C1 segment of cervical spinal cord (tissue), 14 donors: ENCODE measurements around the gene CLCN4.

Experiments
- DNase-seq, 14 donors: peaks; one replicate each; lab custom pipeline; 2025; lab: John Stamatoyannopoulos, UW

Gene CLCN4

DNA sequence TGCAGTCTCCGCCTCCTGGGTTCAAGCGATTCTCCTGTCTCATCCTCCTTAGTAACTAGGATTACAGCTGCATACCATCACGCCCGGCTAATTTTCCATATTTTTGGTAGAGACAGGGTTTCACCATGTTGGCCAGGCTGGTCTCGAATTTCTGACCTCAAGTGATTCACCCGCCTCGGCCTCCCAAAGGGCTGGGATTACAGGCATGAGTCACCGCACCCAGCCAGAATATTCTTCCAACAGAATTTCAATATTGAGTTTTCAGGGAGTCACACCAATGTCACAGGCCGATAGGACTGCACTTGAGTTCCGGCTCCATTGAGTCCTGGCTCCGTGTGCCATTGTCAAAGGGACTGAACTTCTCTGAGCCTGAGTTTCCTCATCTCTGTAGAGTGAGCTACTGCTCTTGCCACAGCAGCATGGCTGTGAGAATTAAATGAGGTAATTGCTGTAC lies 82.9 kb downstream of the CLCN4 start:
- no peak for DNase-seq

DNA sequence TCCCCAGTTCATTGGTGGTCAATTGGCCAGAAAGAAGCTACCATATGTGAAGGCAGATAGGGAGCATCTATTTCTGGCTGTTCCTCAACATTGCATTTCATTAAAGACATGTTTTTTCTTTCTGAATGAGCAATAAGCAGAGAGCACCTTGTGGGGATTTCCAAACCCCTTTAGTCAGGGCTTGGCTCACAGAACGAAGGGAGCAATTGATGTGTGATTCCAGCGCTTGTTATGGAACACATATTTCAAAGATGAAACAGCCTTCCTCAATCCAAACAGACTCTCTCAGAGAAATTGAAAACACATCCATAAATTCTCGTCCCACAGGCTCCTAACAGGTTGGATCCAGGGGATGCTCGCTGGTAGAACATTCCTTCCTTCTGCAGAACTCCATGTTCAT lies 84.1 kb downstream of the CLCN4 start:
- DNase-seq = peak in 1 of 14 donors; percentile 54

GRCh38 chrX:10242026-10242425 lies 85.3 kb downstream of the CLCN4 start:
- DNase-seq = no peak

GRCh38 chrX:10243106-10243505 lies 86.3 kb downstream of the CLCN4 start:
- DNase-seq = no peak

DNA sequence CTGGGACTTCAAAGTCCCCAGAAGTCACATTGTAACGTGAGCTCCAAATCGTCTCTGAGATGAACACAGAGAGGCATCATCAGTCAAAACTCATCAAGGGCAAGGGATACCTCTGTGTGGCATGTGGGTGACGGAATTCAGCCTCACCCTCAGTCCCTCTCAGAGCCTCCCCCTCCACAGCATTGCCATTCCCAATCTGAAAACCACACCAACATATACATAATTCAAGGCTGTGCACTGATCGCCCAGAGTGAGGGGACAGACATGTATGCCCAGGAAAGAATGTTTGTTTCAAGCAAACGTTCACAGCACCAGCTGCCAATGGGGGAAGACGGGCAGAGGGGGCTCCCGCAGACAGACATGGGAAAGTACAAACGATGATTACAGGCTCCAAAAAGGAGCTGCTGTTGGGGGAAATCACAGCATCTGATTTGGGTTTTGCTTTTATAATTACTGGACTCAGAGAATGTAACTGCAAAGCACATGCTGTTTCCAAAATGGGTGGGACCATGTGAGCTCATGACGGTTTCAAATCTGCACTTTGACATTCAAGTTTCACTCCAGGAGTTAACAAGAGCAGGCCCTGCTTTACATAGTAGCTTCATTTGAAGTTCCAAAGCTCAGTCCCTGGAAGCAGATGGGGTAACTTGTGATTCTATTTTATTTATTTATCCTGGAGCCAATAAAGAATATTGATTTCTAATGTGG lies 88.3 kb downstream of the CLCN4 start:
- DNase-seq = no peak

GRCh38 chrX:10245886-10246285 lies 89.1 kb downstream of the CLCN4 start:
- no peak for DNase-seq

DNA sequence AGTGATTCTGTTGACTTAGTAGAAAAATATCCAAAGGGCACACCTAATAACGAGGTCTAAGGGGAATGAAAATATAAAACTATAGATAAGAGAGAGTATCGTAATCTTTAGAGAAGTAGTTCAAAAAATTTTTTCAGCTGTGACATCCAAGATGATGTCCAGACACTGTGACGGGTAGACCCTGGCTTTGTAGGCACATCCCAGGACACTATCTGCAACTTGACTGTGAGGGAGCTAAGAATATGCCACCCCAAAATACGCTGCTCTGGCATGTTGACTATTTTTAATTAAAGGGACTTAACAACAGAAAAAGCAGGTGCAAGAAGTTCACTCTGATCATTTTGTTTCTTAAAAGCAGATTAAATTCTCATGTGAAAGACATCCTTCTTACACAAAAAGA lies 89.5 kb downstream of the CLCN4 start:
- no peak for DNase-seq

- DNase-seq = no peak
These were observed 90.1 kb downstream of the CLCN4 start for GRCh38 chrX:10246846-10247245.

DNA sequence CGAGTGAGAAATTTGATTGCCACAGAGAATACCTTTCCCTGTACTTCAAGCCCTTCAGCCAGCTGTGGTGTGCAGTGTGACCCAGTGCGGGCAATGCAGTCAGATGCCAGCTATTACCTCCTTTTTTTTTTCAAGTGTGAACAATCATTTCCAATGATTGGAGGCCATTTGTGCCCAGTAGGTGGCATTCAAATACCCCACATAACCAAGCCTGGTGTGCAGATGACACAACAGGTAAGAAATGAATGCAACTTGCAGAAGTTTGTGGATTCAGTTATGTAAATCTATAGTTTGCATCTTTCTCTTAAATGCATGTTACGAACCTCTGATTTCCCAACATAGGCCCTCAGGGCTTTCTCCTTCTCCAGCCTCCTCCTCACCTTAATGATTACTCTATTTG lies 98.0 kb downstream of the CLCN4 start:
- DNase-seq = no peak

DNA sequence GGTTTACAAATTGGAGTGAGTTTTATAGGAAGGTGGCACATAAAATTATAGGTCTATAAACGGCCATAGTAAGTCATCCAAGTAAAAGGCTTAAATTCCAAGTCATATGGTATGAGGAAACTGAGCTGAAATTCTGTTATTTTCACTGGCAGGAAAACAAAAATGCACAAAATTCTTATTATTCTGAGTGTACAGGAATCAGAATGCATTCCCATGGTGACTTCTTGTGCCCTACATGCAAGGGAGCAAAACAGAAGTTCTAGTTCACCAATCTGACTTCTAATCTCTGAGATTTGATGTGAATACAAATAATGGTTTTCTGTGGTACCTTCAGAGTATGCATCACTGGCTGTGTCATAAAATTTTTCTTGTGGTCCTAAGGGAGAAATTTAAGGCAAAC lies 102.9 kb downstream of the CLCN4 start:
- no peak for DNase-seq

- DNase-seq = no peak
These were observed 109.0 kb downstream of the CLCN4 start for GRCh38 chrX:10265775-10266174.

DNA sequence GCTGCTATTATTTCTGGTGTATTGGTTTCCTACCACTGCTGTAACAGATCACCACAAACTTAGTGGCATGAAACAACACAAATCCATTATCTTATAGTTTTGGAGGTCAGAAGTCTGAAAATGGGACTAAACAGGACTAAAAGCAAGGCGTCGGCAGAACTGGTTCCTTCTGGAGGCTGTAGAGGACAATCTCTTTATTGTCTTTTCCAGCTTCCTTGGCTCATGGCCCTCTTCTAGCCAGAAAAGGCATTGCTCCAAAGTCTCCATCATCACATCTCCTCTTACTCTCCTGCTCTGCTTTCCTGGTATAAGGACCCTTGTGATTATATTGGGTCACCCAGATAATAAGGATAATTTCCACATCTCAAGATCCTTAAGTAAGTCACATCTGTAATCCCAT lies 121.9 kb downstream of the CLCN4 start:
- no peak for DNase-seq

- DNase-seq = peak in 2 of 14 donors; percentile 0 to 44
These were observed 123.3 kb downstream of the CLCN4 start for GRCh38 chrX:10280071-10280470.

DNA sequence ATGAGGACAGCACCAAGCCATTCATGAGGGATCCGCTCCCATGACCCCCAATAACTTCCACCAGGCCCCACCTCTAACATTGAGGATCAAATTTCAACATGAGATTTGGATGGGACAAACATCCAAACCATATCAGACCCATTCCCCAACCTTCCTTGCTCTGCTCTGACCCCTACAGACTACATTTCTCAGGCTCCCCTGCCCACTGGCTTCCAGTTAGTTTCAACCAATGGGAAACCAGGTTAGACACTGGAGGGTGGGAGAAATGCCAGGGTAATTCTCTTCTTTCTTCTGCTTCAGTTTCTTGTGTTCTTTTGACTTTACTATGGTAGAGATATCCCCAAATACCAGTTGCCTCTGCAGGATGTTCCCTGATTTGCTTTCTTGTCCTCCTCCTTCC lies 125.7 kb downstream of the CLCN4 start:
- DNase-seq = no peak

DNA sequence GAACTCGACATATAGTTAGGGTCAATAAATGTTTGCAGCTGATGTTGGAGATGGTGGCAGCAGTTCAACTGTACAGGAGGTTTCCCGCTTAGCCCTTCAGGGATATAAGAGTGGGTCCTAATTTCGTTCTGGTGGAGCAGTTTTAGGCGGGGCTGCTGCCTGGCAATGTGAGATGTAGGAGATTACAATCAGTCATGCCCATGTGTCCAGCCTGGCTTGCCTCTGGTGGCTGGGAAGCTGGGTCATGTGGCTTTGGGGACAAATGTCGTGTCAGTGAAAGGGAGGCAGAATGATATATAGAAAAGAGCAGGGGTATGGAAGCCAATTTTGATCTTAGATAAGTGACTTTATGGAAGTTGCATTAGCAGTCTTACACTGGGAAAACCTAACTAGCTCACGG lies 129.4 kb downstream of the CLCN4 start:
- DNase-seq = no peak
